ENCODE results near the gene ZNF530.

Gene ZNF530

DNA sequence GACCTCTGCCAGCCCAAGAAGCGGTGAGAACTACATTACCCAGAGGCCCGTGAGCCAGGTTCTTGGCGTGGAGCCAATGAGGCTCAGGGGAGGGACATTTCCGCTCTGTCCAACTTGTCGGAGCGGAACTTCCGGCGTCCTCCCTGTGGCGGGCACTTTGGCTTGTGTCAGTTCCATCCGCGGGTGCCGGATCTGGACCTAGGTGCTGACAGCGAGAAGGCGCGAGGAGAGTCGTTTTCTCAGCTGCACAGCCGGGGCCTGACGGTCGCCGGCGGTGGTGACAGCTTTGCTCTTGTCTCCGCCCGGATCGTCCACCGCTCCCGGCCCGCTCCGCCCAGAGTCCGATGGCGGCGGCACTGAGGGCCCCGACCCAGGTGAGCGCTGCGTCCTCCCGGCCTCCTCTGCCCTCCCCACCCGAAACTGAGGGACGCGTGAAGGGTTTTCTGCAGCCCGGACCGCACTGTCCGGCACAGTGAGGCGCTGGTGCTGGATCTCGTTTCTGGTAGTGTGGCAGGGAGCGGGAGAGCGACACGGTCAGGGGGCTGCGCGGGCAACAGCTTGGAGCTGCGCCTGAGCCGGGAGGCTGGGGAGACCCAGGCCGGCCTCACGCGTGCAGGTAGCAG is at the start of gene ZNF530:
Gene ZNF530, plus strand, starts transcription at position 125 of the 623 bp plus-strand sequence. CDS start 4,461 bp downstream, outside the sequence.
- peak; percentile 95 for DNase-seq

DNA sequence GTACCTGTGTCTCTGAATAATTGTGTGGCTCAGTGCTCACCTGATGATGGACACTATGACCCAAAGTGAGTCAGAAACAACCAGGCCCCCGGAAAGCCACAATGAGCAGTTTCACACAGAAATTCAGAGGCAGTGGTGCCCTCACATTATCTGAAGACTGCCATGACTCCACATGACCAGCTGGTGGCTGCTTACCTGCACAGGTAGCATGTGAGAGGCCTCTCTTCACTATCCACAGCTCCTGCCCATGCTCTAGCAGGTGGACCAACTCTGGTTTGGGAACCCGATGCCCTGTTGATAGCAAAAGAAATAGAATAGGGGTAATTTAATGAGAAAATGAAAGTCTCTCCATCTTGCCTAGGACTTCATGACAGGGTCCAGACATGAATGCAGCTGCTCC is 47.3 kb upstream of the ZNF530 start:
- DNase-seq = no peak

DNA sequence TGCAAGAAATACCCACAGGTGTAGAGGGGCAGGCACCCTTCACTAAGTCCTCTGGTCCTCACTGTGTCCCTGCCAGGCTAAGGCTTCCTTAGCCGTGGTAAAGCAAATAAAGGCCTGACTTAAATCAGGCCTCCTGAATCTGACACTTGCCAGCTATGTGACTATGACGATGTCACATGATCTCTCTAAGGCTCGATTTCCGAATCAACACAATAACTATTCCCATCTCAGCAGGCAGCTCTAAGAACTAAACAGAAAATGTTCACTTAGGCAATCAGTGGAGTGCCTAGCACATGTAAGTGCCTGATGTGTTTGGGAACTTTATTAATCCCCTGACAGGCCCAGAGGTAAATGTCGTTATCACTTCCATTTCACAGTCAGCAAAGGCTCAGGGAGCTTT is 42.0 kb upstream of the ZNF530 start:
- no peak for DNase-seq

DNA sequence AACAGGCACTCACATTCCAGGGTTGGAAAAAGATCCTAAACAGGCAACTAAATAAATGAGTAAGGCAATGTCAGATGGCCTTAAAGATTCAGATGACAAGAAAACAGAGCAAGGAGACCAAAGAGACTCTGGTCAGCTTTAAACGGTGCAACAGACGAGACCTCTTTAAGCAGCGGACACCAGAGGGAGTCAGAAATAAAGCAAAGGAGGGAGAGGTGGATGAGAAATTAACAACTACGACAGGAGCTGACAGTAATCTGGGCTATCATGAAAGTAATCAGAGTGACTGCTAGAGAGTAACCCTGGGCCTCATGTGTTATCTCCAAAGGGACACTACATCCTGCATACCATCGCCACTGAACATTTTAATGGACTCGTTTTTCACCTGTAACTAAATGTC is 41.2 kb upstream of the ZNF530 start:
- DNase-seq = no peak

DNA sequence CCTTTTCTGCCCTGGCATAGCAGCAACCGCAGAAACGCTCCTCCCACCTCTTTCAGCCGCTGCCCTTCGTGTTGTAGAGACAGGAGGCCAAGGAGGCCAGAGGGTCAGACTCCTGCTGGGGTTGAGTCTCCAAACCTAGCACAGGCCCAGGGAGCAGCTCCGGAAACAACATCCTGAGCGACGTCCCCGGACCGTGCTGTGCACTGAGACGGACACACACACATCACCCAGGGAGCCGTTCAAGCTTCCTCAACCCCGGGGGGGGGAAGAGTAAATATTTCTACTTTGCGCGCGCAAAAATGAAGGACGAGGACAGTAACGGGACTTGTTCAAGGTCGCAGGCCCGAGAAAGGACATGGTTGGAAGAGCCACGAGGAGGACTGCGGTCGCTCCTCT is 40.7 kb upstream of the ZNF530 start:
- DNase-seq = no peak

DNA sequence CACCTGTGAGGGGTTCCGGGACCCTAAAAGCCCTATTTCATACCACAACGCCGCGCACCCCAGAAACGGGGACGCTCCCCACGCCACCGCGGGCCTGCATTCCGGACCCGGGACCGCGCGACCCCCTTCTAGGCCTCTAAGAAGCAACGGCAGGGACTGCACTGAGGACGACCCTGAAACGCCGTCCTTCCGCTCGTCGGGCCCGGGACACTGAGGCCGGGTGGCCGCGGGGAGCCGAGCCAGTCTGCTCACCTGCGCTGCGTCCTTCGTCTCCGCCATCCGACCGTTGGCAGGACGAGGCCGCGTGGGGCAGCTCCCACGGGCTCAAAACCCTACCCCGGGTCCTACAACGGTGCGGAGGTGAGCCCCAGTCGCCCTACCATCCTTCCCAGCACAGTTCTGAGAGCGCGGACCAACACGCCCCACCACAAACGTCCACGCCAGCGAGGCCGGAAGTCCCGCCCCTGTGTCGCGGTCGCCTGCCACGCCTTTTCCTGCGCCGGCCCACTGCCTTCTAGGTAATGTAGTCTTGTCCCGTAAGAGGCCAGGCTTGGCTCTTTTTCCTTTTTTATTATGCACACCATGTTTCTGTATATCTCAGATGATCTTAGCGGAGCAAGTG is 40.2 kb upstream of the ZNF530 start, which contains the start of gene ZNF550:
Gene ZNF550, minus strand, starts transcription at position 460 of the 622 bp plus-strand sequence. Its CDS starts 181 bp downstream, at position 279.
- DNase-seq = peak; percentile 93

DNA sequence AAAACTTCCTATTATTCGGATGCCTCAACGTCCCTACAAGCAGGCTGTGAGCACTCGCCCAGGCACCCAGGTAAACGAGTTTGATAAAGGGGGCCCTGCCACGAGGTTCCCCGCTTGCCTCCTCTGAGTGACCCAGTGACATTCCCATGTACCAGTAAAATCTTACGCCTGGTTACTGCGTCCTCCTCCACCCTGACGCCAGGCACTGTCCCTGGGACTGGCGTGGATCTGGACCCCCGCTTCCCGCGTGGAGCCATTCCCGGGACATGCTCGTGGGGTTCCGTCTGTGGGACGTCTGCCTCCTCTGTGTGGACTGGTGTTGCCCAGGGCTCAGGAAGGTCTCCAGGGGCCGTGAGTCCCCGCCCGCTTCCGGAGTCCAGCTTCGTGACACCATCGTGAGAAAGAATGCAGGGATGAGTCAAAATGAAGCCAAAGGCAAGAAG is 39.6 kb upstream of the ZNF530 start:
- no peak for DNase-seq

DNA sequence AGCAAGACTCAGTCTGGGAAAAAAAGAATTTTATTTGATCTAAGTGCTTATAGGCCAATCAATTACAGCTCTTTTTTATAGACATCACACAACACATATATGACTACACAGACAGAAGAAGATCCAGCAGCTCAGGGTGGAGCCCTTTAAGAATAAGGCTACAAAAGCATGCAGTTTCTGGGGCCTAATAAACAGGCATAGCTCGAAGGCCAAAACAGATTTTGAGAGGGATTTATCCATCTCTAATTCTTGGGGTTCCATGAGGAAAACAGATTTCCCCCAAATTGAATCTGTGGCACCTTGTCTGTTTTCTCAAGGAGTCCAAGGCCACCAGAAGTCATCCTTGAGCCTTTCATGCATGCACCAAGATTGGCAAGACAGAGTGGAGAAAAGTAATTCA is 36.1 kb upstream of the ZNF530 start:
- no peak for DNase-seq

DNA sequence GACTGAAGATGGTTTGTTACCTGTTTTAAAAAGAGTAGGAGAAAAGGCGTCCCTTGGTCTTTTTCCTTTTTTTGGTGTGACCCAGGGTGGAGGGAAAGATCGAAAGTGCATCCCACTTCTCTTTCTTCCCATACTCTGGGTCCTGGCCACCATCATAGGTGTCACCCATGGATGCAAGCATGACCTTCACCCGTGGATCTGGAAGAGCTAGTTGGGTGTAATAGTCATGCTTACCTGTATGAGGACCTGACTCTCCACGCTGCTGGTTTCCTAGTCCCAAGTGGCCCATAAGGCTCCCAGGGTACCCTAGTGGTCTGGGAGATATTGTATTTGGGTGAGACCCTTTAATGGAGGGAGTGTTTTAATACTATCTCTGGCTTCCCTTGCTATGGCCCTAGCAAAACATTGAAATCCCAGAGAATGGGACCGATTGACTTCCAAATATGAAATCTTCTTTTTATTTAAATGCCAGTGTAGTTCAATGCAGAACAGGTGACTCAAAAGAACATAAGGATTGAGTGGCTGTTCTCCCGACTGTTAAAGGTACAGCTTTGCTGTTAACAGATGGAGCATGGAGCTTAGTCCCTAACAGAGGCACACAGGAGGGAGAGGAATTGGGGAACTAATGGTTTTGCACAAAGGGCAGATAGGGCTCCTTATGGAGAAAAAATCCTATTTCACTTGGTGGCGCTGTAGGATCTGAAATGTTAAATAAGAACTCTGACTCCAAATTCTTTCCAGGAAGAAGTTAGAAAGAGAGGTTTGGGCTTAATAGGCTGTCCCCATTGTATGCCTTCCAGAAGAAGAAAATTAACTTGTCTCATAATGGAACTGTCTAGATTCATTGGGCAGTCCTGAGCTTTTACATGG is 33.1 kb upstream of the ZNF530 start:
- DNase-seq = no peak

DNA sequence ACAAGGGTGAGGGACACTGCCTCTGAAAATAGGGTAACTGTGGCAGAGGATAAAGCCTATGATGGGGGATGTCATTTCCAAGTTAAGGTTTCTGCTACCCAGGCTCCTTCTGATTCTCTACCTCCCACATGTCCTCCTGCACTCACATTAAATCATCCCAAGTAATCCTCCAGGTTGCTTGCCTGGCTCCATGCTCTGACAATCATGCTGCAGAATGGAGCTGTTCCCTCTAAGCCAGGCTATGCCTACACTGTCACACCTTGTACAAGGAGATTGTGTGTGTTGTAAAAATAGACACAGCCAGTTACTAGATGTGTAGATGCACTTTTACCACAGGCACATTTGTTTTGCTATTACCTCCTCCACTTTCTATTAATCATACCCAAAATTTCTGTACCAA is 29.0 kb upstream of the ZNF530 start:
- no peak for DNase-seq

DNA sequence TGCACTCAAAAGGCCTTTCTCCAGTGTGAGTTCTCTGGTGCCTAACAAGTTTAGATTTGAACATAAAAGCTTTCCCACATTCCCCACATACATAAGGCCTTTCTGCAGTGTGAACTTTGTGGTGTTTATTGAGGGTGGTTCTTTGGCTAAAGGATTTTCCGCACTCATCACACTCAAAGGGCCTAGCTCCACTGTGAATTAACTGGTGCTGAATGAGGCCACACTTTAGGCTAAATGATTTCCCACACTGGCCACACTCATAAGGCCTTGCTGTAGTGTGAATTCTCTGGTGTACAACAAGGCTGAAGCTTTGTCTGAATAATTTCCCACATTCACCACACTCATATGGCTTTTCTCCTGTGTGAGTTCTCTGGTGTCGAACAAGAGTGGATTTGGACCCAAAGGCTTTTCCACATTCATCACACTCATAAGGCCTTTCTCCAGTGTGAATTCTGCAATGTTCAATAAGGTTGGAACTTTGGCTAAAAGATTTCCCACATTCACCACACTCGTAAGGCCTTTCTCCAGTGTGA is 27.2 kb upstream of the ZNF530 start:
- DNase-seq = no peak

DNA sequence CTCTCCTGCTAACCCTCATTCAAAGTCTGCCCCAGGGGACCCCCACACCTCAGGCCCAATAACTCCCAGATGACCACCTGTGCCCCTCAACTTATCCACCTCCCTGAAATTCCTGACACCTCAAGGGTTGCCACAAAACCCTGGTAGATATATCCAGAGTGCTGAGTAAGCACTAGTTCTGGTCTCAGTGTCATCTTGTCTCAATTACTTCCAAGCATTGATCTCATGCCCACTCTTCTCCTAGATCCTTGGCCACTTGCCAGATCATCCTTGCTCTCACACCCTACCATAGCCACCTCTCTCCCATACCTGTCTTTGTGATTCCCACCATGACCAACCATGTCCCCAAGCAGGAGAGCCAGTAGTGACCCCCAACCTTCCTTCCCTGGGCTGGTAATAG is 23.0 kb upstream of the ZNF530 start:
- no peak for DNase-seq

DNA sequence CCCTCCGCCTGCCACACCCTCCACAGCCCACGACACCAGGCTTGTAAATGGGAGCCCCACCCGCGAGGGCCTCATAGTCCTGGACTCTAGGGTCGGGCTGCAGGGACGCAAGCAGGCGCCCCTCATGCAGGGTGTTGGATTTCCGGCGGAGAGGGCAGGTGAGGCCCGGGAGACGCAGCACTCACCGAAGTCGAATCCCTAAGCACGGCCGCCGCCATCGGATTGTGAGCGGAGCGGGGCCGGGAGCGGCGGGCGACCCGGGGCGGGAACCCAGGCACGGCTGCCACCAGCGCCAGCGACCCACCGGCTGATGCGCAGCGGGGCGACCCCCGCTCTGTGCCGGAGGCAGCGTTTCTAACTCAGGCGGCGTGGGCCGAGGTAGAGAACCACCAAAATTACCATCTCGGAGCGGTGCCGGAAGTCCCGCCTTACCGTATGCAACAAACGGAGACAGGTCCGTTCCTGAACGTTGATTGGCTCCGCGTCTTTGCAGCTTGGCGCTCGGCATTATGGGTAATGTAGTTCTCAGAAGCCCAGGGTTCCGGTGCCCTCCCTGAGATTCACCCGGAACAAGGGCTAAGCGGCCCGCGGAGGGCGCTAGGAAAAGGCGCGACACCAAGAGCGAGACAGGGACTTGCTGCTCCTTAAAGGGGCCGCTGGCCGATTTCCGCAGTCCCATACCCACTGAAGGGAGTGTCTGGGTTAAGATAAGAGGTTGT is 21.0 kb upstream of the ZNF530 start, which contains the start of gene ZNF416:
Gene ZNF416, minus strand, starts transcription at position 425 of the 719 bp plus-strand sequence. Its CDS starts 207 bp downstream, at position 218.
- DNase-seq = peak; percentile 94

DNA sequence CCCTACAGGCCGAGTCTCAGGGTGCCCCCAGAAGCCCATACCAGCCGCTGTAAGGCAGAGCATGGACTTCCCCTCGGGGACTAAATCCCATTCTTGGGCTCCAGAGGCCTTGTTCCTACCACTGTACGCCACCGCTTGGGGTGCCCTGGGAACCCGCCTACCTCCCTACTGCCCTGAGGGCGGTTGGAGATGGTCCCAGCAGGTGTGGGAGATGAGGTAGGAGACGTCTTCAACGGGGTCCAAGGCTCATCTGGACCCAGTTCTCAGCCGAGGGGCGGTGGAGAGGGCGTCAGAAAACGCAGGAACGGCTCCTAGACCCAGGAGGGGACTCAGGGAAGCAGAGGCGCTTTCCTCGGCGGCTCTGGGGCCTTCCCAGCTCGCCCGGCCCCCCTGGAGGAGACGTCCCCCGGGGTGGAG is 16.6 kb upstream of the ZNF530 start:
- no peak for DNase-seq

DNA sequence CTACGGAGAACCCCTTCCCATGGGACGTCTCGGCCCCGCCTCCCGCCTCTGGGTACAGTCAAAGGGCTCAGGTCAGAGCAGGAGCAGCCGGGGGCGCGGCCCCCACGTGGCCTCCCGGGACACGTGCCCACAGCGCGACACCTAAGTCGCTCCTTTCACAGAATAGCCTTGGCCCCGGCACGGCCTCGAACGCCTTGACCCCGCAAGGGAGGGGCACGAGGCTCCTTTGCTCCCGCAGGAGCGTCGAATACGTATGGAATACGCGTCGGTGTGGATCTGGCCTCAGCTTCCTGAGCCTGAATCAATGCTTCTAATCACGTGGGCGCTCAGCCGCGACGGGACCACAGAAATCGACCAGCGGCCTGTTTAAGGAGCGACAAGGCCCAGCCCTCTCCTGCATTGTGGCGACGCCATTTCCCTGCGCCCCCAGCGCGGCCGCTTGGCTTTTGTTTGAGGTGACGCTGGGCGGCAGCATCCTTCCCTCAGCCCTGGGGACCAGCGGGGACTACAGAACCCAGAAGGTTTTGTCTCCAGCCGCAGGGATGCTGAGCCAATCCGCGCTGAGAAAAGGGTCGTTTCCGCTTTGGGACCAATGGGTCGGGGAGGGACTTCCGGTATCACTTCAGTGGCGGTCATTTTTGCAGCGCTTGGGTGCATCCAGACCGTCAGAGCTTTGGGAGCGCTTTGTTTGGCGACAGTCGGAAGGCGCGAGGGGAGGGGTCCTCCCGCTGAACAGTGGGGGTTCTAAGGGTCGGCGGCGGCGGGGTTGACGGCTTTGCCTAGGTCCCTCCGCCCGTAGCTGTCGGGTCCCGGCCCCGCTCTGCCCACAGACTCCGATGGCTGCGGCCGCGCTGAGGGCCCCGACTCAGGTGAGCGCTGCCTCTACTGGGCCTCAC is 15.9 kb upstream of the ZNF530 start, which contains the start of gene ZIK1:
Gene ZIK1, plus strand, starts transcription at position 625 of the 896 bp plus-strand sequence. Its CDS starts 212 bp downstream, at position 837.
- peak; percentile 92 for DNase-seq

DNA sequence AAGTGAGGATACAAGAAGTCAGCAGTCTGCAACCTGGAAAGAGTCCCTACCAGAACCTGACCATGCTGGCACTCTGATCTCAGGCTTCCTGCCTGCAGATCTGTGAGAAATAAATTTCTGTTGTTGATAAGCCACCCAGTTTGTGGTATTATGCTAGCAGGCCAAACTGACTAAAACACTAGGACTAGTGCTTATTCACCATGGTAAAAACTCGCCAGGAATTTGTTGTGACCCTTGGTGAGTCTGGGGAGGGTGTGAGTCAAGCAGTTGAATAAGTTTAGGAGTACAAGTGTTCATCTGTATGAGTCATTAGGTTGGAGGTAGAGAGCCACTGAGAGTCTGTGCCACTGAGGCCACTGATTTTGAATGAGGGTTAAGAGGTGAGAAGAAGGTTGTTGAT is 12.2 kb upstream of the ZNF530 start:
- DNase-seq = no peak

DNA sequence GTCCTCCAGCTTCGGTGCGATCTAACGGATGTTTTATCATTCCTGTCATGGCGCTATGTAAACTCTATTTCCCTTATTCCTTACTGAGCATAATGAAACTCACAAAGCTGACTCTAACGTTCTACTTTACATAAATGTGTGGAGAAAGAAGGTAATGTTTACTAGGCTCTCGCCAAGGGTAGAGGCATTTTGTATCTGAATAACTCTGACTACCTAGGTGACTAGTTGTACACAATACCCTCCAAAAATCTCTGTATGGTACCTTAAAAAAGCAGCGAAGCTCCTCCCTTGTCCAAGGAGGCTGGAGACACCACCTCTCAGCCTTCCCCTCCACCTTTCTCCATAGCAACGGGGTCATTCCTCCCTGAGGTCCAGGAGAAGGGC is 316 bp upstream of the ZNF530 start:
- no peak for DNase-seq

DNA sequence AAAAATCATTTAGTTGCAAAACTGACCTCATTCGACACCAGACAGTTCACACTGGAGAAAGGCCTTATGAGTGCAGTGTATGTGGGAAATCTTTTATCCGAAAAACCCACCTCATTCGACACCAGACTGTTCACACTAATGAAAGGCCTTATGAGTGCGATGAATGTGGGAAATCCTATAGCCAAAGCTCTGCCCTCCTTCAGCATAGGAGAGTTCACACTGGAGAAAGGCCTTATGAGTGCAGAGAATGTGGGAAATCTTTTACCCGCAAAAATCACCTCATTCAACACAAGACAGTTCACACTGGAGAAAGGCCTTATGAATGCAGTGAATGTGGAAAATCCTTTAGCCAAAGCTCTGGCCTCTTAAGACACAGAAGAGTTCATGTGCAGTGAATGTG is 7.2 kb downstream of the ZNF530 start:
- no peak for DNase-seq

DNA sequence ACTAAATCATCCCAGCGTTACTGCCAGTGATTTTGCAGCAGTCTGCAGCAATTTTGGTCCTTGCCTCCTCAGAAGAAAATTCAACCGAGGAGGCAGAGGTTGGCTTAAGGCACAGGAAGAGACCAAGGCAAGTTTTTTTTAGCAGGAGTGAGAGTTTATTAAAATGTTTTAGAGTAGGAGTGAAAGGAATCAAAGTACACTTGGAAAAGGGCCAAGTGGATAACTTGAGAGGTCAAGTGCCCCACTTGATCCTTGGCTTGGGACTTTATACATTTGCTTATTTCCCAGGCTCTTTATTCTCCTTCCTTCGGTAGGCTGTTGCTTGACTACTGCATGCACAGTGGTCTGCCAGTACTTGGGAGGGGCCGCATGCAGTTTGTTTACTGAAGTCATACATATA is 11.4 kb downstream of the ZNF530 start:
- DNase-seq = no peak

DNA sequence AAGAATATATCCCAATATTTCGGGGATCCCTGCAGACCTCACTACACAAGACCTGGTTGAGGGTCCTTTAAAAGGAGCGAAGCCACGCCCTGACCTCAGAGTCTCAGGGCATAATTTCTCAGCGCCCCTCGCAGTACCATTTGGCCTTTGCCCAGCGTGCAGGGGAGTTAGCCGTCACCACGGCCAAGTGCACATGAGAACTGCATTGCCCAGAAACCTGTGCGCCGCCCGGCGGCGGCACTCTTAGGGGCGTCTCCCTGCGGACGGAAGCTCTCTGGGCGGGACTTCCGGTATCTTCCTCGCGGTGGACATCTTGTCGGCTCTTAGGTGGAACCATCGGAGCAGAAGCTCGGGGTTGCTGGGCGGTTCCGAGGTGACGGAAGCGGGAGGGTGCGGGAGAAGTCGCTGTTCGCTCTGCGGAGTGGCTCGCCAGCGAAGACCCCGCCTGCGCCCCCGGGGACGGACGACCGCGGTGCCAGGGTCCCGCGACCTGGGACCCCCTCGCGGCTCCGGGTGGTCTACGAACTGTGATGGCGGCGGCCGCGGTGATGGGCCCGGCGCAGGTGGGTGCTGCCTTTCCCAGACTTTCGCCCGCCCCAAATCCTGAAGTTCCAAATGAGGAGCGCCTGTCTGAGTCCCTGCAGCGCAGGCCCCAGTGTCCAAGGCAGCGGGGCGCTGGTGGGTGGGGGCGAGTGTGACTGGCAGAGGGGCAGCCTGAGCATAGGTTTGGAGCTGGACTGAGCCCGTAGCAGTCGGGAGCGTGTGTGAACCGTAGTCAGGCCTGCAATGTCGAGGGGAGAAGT is 14.5 kb downstream of the ZNF530 start, which contains the start of gene ZNF134:
Gene ZNF134, plus strand, starts transcription at position 302 of the 803 bp plus-strand sequence. CDS start 5,227 bp downstream, outside the sequence.
- DNase-seq = peak; percentile 92
